Measurements from ENCODE around the gene SLC4A3.

SLC4A3 gene

GRCh38 chr2:219636144-219636915 is 8.9 kb downstream of the SLC4A3 start:
- Histone ChIP-seq H3K4me1 (ENCODE audit: control insufficient read depth, low read depth, low read length) (no peaks in the 10 kb centered on the region), H4K8ac (ENCODE audit: low read depth, low read length) (no peak overlapping the region), H3K4me2 (ENCODE audit: low read length) (no peak overlapping the region), H3K36me3 (ENCODE audit: control insufficient read depth, insufficient read depth, low read length) (no peaks in the 10 kb centered on the region), H3K27me3 (ENCODE audit: insufficient read depth, low read length, poor library complexity) (no peaks in the 10 kb centered on the region), H2BK15ac (replicated peaks; ENCODE audit: low read depth) (no peak overlapping the region), H4K5ac (ENCODE audit: low read length) (no peak overlapping the region), H3K79me2 (ENCODE audit: control insufficient read depth, insufficient read depth, low read length) (no peaks in the 10 kb centered on the region), H3K23ac (ENCODE audit: low read length) (no peak overlapping the region), H3K9ac (ENCODE audit: low read length) (no peak overlapping the region), H3K79me1 (ENCODE audit: low read length) (no peaks in the 10 kb centered on the region), H2BK120ac (ENCODE audit: low read depth, low read length) (no peak overlapping the region), H3K4ac (ENCODE audit: low read depth, low read length) (no peak overlapping the region), H3K18ac (ENCODE audit: low read length) (no peak overlapping the region), H3K4me3 (ENCODE audit: low read length) (no peak overlapping the region), H3K27ac (ENCODE audit: low read depth, low read length) (no peak overlapping the region), H3K56ac (ENCODE audit: low read length) (no peak overlapping the region), H2BK5ac (ENCODE audit: low read length) (no peak overlapping the region), H2AK5ac (ENCODE audit: low read length) (no peak overlapping the region)
- no peak for DNase-seq
- WGBS (ENCODE audit: extremely low coverage, insufficient coverage, low lambda C conversion rate) = no CpG with 5 or more reads among the region's 24 CpGs

GRCh38 chr2:219636941-219637841 is 9.8 kb downstream of the SLC4A3 start:
- H3K23ac ChIP-seq (ENCODE audit: low read length) = no peak overlapping the region
- no peak overlapping the region for H2BK120ac ChIP-seq (ENCODE audit: low read depth, low read length)
- no peak overlapping the region for H4K8ac ChIP-seq (ENCODE audit: low read depth, low read length)
- no peaks in the 10 kb centered on the region for H3K27me3 ChIP-seq (ENCODE audit: insufficient read depth, low read length, poor library complexity)
- no peaks in the 10 kb centered on the region for H3K79me1 ChIP-seq (ENCODE audit: low read length)
- H3K4me1 ChIP-seq (ENCODE audit: control insufficient read depth, low read depth, low read length) = no peaks in the 10 kb centered on the region
- H3K27ac ChIP-seq (ENCODE audit: low read depth, low read length) = no peak overlapping the region
- no peaks in the 10 kb centered on the region for H3K79me2 ChIP-seq (ENCODE audit: control insufficient read depth, insufficient read depth, low read length)
- H3K4me2 ChIP-seq (ENCODE audit: low read length) = no peak overlapping the region
- no peak for DNase-seq
- 100% methylated on average over 2 of the region's 13 CpGs for WGBS (ENCODE audit: extremely low coverage, insufficient coverage, low lambda C conversion rate)
- no peak overlapping the region for H3K4me3 ChIP-seq (ENCODE audit: low read length)
- no peak overlapping the region for H3K18ac ChIP-seq (ENCODE audit: low read length)
- H2BK5ac ChIP-seq (ENCODE audit: low read length) = no peak overlapping the region
- H2AK5ac ChIP-seq (ENCODE audit: low read length) = no peak overlapping the region
- H3K56ac ChIP-seq (ENCODE audit: low read length) = no peak overlapping the region
- H3K4ac ChIP-seq (ENCODE audit: low read depth, low read length) = no peak overlapping the region
- H2BK15ac ChIP-seq (replicated peaks; ENCODE audit: low read depth) = no peak overlapping the region
- no peak overlapping the region for H4K5ac ChIP-seq (ENCODE audit: low read length)
- no peaks in the 10 kb centered on the region for H3K36me3 ChIP-seq (ENCODE audit: control insufficient read depth, insufficient read depth, low read length)
- no peak overlapping the region for H3K9ac ChIP-seq (ENCODE audit: low read length)

DNA sequence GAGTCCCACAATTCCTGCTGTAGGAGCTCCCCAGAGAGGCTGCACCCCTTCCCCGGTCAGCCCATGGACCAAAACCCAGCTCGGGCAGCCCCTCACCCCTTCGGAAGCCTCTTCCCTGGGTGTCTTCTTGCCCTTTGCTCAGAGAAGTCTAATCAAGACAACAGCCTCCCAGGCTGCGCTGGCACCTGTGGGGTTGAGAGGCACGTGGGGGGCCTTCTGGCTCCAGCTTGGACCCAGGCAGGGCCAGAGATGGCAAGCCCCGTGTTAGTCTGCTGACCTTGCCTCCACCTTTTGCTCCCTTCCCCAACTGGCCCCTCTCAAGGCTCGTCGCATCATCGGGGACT is 10.4 kb downstream of the SLC4A3 start:
- no peak overlapping the region for H3K9ac ChIP-seq (ENCODE audit: low read length)
- no peaks in the 10 kb centered on the region for H3K79me2 ChIP-seq (ENCODE audit: control insufficient read depth, insufficient read depth, low read length)
- no peak overlapping the region for H3K4me3 ChIP-seq (ENCODE audit: low read length)
- H3K18ac ChIP-seq (ENCODE audit: low read length) = no peak overlapping the region
- no peaks in the 10 kb centered on the region for H3K36me3 ChIP-seq (ENCODE audit: control insufficient read depth, insufficient read depth, low read length)
- no peak overlapping the region for H2BK5ac ChIP-seq (ENCODE audit: low read length)
- no peaks in the 10 kb centered on the region for H3K4me1 ChIP-seq (ENCODE audit: control insufficient read depth, low read depth, low read length)
- no peak overlapping the region for H2BK15ac ChIP-seq (replicated peaks; ENCODE audit: low read depth)
- H4K8ac ChIP-seq (ENCODE audit: low read depth, low read length) = no peak overlapping the region
- no peak overlapping the region for H3K4me2 ChIP-seq (ENCODE audit: low read length)
- no peaks in the 10 kb centered on the region for H3K79me1 ChIP-seq (ENCODE audit: low read length)
- H3K27me3 ChIP-seq (ENCODE audit: insufficient read depth, low read length, poor library complexity) = no peaks in the 10 kb centered on the region
- no peak for DNase-seq
- no peak overlapping the region for H3K23ac ChIP-seq (ENCODE audit: low read length)
- H2BK120ac ChIP-seq (ENCODE audit: low read depth, low read length) = no peak overlapping the region
- no peak overlapping the region for H3K4ac ChIP-seq (ENCODE audit: low read depth, low read length)
- H2AK5ac ChIP-seq (ENCODE audit: low read length) = no peak overlapping the region
- no peak overlapping the region for H3K56ac ChIP-seq (ENCODE audit: low read length)
- no peak overlapping the region for H3K27ac ChIP-seq (ENCODE audit: low read depth, low read length)
- H4K5ac ChIP-seq (ENCODE audit: low read length) = no peak overlapping the region
- WGBS (ENCODE audit: extremely low coverage, insufficient coverage, low lambda C conversion rate) = no CpG with 5 or more reads among the region's 9 CpGs

GRCh38 chr2:219638217-219638947 is 11.0 kb downstream of the SLC4A3 start:
- Histone ChIP-seq H3K4me3 (ENCODE audit: low read length) (no peak overlapping the region), H3K27ac (ENCODE audit: low read depth, low read length) (no peak overlapping the region), H3K79me2 (ENCODE audit: control insufficient read depth, insufficient read depth, low read length) (no peaks in the 10 kb centered on the region), H2BK120ac (ENCODE audit: low read depth, low read length) (no peak overlapping the region), H3K56ac (ENCODE audit: low read length) (no peak overlapping the region), H2AK5ac (ENCODE audit: low read length) (no peak overlapping the region), H3K23ac (ENCODE audit: low read length) (no peak overlapping the region), H3K18ac (ENCODE audit: low read length) (no peak overlapping the region), H3K79me1 (ENCODE audit: low read length) (no peaks in the 10 kb centered on the region), H3K4ac (ENCODE audit: low read depth, low read length) (no peak overlapping the region), H3K9ac (ENCODE audit: low read length) (no peak overlapping the region), H2BK5ac (ENCODE audit: low read length) (no peak overlapping the region), H4K8ac (ENCODE audit: low read depth, low read length) (no peak overlapping the region), H3K36me3 (ENCODE audit: control insufficient read depth, insufficient read depth, low read length) (no peaks in the 10 kb centered on the region), H3K4me1 (ENCODE audit: control insufficient read depth, low read depth, low read length) (no peaks in the 10 kb centered on the region), H2BK15ac (replicated peaks; ENCODE audit: low read depth) (no peak overlapping the region), H4K5ac (ENCODE audit: low read length) (no peak overlapping the region), H3K27me3 (ENCODE audit: insufficient read depth, low read length, poor library complexity) (no peaks in the 10 kb centered on the region), H3K4me2 (ENCODE audit: low read length) (no peak overlapping the region)
- peak; percentile 41 for DNase-seq
- WGBS (ENCODE audit: extremely low coverage, insufficient coverage, low lambda C conversion rate) = no CpG with 5 or more reads among the region's 17 CpGs

GRCh38 chr2:219638948-219639755 is 11.7 kb downstream of the SLC4A3 start:
- H3K18ac ChIP-seq (ENCODE audit: low read length) = no peak overlapping the region
- H3K56ac ChIP-seq (ENCODE audit: low read length) = no peak overlapping the region
- no peak overlapping the region for H3K4me2 ChIP-seq (ENCODE audit: low read length)
- H3K4me3 ChIP-seq (ENCODE audit: low read length) = no peak overlapping the region
- H4K8ac ChIP-seq (ENCODE audit: low read depth, low read length) = no peak overlapping the region
- H2AK5ac ChIP-seq (ENCODE audit: low read length) = no peak overlapping the region
- no peaks in the 10 kb centered on the region for H3K79me2 ChIP-seq (ENCODE audit: control insufficient read depth, insufficient read depth, low read length)
- H3K36me3 ChIP-seq (ENCODE audit: control insufficient read depth, insufficient read depth, low read length) = no peaks in the 10 kb centered on the region
- no peak overlapping the region for H3K9ac ChIP-seq (ENCODE audit: low read length)
- no peak overlapping the region for H3K4ac ChIP-seq (ENCODE audit: low read depth, low read length)
- no peaks in the 10 kb centered on the region for H3K27me3 ChIP-seq (ENCODE audit: insufficient read depth, low read length, poor library complexity)
- WGBS (ENCODE audit: extremely low coverage, insufficient coverage, low lambda C conversion rate) = no CpG with 5 or more reads among the region's 24 CpGs
- no peak overlapping the region for H2BK15ac ChIP-seq (replicated peaks; ENCODE audit: low read depth)
- no peak overlapping the region for H2BK5ac ChIP-seq (ENCODE audit: low read length)
- no peak overlapping the region for H3K23ac ChIP-seq (ENCODE audit: low read length)
- H3K4me1 ChIP-seq (ENCODE audit: control insufficient read depth, low read depth, low read length) = no peaks in the 10 kb centered on the region
- H3K79me1 ChIP-seq (ENCODE audit: low read length) = no peaks in the 10 kb centered on the region
- no peak overlapping the region for H2BK120ac ChIP-seq (ENCODE audit: low read depth, low read length)
- DNase-seq = no peak
- no peak overlapping the region for H4K5ac ChIP-seq (ENCODE audit: low read length)
- H3K27ac ChIP-seq (ENCODE audit: low read depth, low read length) = no peak overlapping the region
